Measurements from ENCODE around the gene MSI2.

DNA sequence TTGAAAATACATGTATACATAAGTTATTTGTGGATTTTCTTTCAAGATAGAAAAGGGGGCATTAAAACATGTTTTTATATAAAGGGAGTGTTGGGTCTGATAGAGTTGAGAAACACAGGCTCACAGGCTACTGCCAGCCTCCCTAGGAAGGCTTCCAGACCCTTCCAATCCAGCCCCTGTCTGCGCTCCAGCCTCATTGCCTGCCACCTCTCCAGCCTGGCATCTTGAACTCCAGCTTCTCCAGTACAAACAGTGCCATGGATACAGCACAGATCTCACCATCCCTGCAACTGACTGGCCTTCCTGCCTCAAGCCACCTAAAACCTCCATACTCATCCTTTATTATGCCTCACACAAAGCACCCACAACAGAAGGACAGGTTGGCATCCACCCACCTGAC lies 448.1 kb downstream of the MSI2 start:
- TF ChIP-seq CTCF (IDR thresholded peaks at IDR 0.05) (no peak), POLR2A (IDR thresholded peaks at IDR 0.05) (no peak)

Measured in adrenal gland (tissue), 5 donors.